NCI-H748 (cell line): ENCODE measurements around the gene FIZ1.
A peak's percentile ranks its signal among the peaks of the same experiment; 100 is the strongest.
"Not testable (repeated sequence)": the region's sequence is repeated elsewhere in the genome, so short reads cannot be mapped to it uniquely, and the experiment has no call there.

Experiments used
- DNase-seq: peaks from one replicate; lab custom pipeline; 2025; ENCODE audit not compliant: unreplicated experiment; lab: John Stamatoyannopoulos, UW

Gene FIZ1

GRCh38 chr19:55578031-55578760 is 21.1 kb downstream of the FIZ1 start:
- no peak for DNase-seq

GRCh38 chr19:55576746-55577145 is 22.6 kb downstream of the FIZ1 start:
- no peak for DNase-seq

- not testable (repeated sequence) for DNase-seq
Measured at GRCh38 chr19:55573929-55574328, 25.4 kb downstream of the FIZ1 start.

GRCh38 chr19:55569477-55569876 is 29.8 kb downstream of the FIZ1 start:
- DNase-seq: not testable (repeated sequence)

- no peak for DNase-seq
Measured at GRCh38 chr19:55567708-55568328, 31.5 kb downstream of the FIZ1 start.

- DNase-seq: no peak
Measured at GRCh38 chr19:55566823-55567222, 32.5 kb downstream of the FIZ1 start.

- DNase-seq: peak; percentile 25
Measured at GRCh38 chr19:55563261-55563690, 36.0 kb downstream of the FIZ1 start.

- no peak for DNase-seq
Measured at GRCh38 chr19:55559684-55560083, 39.6 kb downstream of the FIZ1 start.

- DNase-seq: no peak
Measured at GRCh38 chr19:55554741-55555152, 44.6 kb downstream of the FIZ1 start.

- DNase-seq: no peak
Measured at GRCh38 chr19:55554302-55554701, 45.0 kb downstream of the FIZ1 start.

- DNase-seq: no peak
Measured at GRCh38 chr19:55553217-55554182, 45.8 kb downstream of the FIZ1 start.

- DNase-seq: no peak
Measured at GRCh38 chr19:55552620-55553019, 46.7 kb downstream of the FIZ1 start.

- DNase-seq: no peak
Measured at GRCh38 chr19:55552206-55552605, 47.1 kb downstream of the FIZ1 start.

GRCh38 chr19:55550321-55550650 is 49.0 kb downstream of the FIZ1 start:
- no peak for DNase-seq

- peak; percentile 31 for DNase-seq
Measured at GRCh38 chr19:55549500-55550320, 49.6 kb downstream of the FIZ1 start.

- DNase-seq: no peak
Measured at GRCh38 chr19:55546822-55547614, 52.3 kb downstream of the FIZ1 start.

GRCh38 chr19:55546011-55546410 is 53.3 kb downstream of the FIZ1 start:
- DNase-seq: no peak

GRCh38 chr19:55545443-55545842 is 53.9 kb downstream of the FIZ1 start, which contains the start of gene SBK3:
Gene SBK3, minus strand, starts transcription at chr19:55545543. Its CDS starts 0 bp downstream, at chr19:55545543.
- no peak for DNase-seq

- no peak for DNase-seq
Measured at GRCh38 chr19:55544776-55545439, 54.4 kb downstream of the FIZ1 start.
